G401 (cell line): Measurements from ENCODE around the gene PCDHB5. TPM values are rescaled to one million over a fixed set of nuclear protein-coding genes. Genes with fewer than 3 reads are reported as not detected.
A peak's percentile ranks its signal among the peaks of the same experiment; 100 is the strongest.
"Not testable (repeated sequence)": the region's sequence is repeated elsewhere in the genome, so short reads cannot be mapped to it uniquely, and the experiment has no call there.

Experiments used
- DNase-seq: peaks from one replicate; pipeline ENCODE4 v3.0.0-alpha.2; 2015; ENCODE audit warnings: low spot score
- in situ Hi-C: cut with HindIII; loops from 2 replicates; pipeline ENCODE4 v1.10.0; 2016; ENCODE audit warnings: low sequenced_read_pairs, mixed read lengths
- total RNA-seq: library from RNA; depleted of rRNA; stranded (reverse); fragments of >200 nt; shearing (Covaris generic); gene quantifications from 2 replicates; pipeline ENCODE4 v1.2.3, GENCODE V29; 2014; rRNA removed

The PCDHB5 gene
- total RNA-seq = not detected in 2 replicates

- in situ Hi-C loops = no loop called here
- peak; percentile 29 for DNase-seq
Measured at GRCh38 chr5:141135030-141135717, at the start of gene PCDHB5. PCDHB5 (plus strand) TSS chr5:141135206; CDS start chr5:141135435, 229 bp downstream.

DNA sequence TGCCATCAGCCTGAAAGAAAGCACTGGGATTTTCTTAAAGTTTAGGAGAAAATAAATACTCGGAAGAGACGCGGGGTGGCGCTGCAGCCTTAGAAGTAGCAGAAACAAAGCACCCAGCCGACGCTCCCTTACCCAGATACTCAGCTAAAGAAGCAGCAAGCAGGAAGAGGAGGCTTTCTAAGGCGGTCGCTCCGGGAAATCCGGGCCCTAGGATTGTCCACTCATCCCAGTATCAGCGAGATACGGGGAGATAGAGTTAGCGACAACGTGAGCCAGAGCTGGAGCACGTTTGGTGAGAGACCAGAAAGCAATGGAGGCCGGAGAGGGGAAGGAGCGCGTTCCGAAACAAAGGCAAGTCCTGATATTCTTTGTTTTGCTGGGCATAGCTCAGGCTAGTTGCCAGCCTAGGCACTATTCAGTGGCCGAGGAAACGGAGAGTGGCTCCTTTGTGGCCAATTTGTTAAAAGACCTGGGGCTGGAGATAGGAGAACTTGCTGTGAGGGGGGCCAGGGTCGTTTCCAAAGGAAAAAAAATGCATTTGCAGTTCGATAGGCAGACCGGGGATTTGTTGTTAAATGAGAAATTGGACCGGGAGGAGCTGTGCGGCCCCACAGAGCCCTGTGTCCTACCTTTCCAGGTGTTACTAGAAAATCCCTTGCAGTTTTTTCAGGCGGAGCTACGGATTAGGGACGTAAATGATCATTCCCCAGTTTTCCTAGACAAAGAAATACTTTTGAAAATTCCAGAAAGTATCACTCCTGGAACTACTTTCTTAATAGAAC, 40.3 kb upstream of the PCDHB5 start, which contains the start of gene PCDHB2:
TSS of gene PCDHB2 (plus strand) at position 135 of the 782 bp plus-strand sequence. CDS start at position 311, 176 bp downstream.
- DNase-seq = peak; percentile 78
- in situ Hi-C loops = no loop called here

DNA sequence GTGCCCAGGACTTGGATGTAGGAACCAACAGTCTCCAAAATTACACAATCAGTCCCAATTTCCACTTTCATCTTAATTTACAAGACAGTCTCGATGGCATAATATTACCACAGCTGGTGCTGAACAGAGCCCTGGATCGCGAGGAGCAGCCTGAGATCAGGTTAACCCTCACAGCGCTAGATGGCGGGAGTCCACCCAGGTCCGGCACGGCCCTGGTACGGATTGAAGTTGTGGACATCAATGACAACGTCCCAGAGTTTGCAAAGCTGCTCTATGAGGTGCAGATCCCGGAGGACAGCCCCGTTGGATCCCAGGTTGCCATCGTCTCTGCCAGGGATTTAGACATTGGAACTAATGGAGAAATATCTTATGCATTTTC, 39.8 kb upstream of the PCDHB5 start:
- DNase-seq = no peak
- in situ Hi-C loops = no loop called here

GRCh38 chr5:141096181-141096580, 38.8 kb upstream of the PCDHB5 start:
- DNase-seq, in situ Hi-C loops: not testable (repeated sequence)

DNA sequence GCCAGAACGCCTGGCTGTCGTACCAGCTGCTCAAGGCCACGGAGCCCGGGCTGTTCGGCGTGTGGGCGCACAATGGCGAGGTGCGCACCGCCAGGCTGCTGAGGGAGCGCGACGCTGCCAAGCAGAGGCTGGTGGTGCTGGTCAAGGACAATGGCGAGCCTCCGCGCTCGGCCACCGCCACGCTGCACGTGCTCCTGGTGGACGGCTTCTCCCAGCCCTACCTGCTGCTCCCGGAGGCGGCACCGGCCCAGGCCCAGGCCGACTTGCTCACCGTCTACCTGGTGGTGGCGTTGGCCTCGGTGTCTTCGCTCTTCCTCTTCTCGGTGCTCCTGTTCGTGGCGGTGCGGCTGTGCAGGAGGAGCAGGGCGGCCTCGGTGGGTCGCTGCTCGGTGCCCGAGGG, 38.4 kb upstream of the PCDHB5 start:
- DNase-seq, in situ Hi-C loops: not testable (repeated sequence)

DNA sequence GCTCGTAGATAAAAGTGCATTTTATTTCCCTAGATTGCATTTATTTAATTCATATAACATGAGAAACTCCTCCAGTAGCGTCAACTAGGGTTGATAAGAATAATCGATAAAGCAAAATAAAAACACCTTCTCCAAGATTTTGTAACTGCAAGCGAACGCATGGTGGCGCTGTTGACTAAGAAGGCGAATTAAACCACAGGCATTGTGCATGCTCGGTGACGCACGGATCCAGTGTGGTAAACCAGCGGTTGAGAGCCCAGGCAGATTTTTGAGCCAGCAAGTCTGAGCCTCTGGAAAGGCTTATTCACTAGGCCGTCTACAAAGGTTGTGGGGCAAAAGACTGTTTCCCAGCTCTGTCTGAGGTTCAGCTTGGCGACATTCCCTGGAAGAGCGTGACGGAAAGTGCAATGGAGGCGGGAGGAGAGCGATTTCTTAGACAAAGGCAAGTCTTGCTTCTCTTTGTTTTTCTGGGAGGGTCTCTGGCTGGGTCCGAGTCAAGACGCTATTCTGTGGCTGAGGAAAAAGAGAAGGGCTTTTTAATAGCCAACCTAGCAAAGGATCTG, 34.7 kb upstream of the PCDHB5 start, which contains the start of gene PCDHB3:
TSS of gene PCDHB3 (plus strand) at position 231 of the 563 bp plus-strand sequence. CDS start at position 408, 177 bp downstream.
- peak; percentile 48 for DNase-seq
- in situ Hi-C loops = no loop called here

DNA sequence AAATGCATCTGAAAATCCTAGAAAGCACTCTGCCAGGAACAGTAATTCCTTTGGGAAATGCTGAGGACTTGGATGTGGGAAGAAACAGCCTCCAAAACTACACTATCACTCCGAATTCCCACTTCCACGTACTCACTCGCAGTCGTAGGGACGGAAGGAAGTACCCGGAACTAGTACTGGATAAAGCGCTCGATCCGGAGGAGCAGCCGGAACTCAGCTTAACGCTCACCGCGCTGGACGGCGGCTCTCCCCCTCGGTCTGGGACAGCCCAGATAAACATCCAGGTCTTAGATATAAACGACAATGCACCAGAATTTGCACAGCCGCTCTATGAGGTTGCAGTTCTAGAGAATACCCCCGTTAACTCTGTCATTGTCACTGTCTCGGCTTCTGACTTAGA, 33.9 kb upstream of the PCDHB5 start:
- no peak for DNase-seq
- in situ Hi-C loops = no loop called here

- DNase-seq, in situ Hi-C loops: not testable (repeated sequence)
Measured at GRCh38 chr5:141102070-141102469, 32.9 kb upstream of the PCDHB5 start.

GRCh38 chr5:141102471-141102870, 32.5 kb upstream of the PCDHB5 start:
- in situ Hi-C loops = not testable (repeated sequence)

GRCh38 chr5:141105350-141105749, 29.7 kb upstream of the PCDHB5 start:
- in situ Hi-C loops = no loop called here
- DNase-seq = no peak

More at GRCh38 chr5:141102471-141102870, 32.5 kb upstream of the PCDHB5 start:
- DNase-seq = not testable (repeated sequence)

DNA sequence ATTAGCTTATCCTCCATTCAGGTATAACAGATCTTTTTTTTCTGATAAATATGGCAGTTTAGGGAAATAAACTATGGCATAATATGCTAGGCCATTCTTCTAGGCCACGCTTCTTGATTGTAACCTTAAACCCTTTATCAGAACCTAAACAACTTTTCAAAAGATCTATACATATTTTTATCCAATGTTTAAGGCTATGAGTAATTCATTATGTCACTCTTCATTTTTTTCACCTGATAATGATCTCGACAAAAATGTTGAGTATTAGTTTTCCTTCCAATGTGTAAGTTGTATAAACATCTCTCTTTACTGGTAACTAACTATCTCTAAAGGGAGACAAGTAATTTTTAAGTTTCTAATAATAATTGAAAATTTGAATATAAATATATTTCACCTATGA, 15.8 kb upstream of the PCDHB5 start:
- DNase-seq = no peak
- in situ Hi-C loops = no loop called here

GRCh38 chr5:141121563-141121962, 13.4 kb upstream of the PCDHB5 start, which contains the start of gene PCDHB4:
PCDHB4 (plus strand) TSS chr5:141121818; CDS start chr5:141121999, 181 bp downstream.
- peak; percentile 49 for DNase-seq
- in situ Hi-C loops = no loop called here

DNA sequence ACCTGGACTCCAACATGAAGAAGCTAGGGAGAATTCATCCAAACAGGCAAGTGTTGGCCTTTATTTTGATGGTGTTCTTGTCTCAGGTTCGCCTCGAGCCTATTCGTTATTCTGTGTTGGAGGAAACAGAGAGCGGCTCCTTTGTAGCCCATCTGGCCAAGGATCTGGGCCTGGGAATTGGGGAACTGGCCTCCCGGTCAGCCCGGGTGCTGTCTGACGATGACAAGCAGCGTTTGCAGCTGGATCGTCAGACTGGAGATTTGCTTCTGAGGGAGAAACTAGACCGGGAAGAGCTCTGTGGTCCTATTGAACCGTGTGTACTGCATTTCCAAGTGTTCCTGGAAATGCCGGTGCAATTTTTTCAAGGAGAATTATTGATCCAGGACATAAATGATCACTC, 13.0 kb upstream of the PCDHB5 start:
- in situ Hi-C loops = no loop called here
- DNase-seq = peak; percentile 17

GRCh38 chr5:141123396-141124135, 11.4 kb upstream of the PCDHB5 start:
- in situ Hi-C loops, DNase-seq: not testable (repeated sequence)

DNA sequence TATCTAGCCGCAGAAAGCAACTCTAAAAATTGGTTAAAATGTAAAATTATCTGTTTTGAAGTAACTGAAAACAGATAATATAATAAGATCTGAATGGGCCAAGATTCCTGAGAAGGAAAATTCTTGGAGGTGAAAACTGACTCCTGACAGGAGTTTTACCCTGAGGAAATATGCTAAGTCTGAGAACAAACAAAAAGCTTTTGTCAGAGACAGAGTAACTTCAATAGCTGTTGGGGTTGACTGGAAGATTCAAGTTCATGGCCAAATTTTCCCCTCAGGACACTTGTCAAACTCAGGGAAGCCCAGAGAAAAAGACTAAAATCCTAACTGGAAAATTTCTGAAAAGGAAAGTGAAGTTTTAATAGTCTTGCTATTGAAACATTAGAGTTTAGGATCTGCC, 7.7 kb upstream of the PCDHB5 start:
- in situ Hi-C loops = no loop called here
- no peak for DNase-seq

DNA sequence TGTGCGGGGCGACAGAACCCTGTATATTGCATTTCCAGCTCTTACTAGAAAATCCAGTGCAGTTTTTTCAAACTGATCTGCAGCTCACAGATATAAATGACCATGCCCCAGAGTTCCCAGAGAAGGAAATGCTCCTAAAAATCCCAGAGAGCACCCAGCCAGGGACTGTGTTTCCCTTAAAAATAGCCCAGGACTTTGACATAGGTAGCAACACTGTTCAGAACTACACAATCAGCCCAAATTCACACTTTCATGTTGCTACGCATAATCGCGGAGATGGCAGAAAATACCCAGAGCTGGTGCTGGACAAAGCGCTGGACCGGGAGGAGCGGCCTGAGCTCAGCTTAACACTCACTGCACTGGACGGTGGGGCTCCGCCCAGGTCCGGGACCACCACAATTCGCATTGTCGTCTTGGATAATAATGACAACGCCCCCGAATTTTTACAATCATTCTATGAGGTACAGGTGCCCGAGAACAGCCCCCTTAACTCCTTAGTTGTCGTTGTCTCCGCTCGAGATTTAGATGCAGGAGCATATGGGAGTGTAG, 786 bp downstream of the PCDHB5 start:
- in situ Hi-C loops = no loop called here
- no peak for DNase-seq

DNA sequence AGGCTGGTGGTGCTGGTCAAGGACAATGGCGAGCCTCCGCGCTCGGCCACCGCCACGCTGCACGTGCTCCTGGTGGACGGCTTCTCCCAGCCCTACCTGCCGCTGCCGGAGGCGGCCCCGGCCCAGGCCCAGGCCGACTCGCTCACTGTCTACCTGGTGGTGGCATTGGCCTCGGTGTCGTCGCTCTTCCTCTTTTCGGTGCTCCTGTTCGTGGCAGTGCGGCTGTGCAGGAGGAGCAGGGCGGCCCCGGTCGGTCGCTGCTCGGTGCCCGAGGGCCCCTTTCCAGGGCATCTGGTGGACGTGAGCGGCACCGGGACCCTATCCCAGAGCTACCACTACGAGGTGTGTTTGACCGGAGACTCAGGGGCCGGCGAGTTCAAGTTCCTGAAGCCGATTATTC, 2.3 kb downstream of the PCDHB5 start:
- DNase-seq, in situ Hi-C loops: not testable (repeated sequence)

GRCh38 chr5:141149812-141150211, 14.8 kb downstream of the PCDHB5 start, which contains the start of gene PCDHB6:
PCDHB6 (plus strand) TSS chr5:141150057; CDS start chr5:141150258, 201 bp downstream.
- in situ Hi-C loops = no loop called here
- peak; percentile 39 for DNase-seq
